Measurements from ENCODE around the gene IL22.

GRCh38 chr12:68221497-68221896, 31.9 kb downstream of the IL22 start:
- TF ChIP-seq POLR2AphosphoS5 (IDR thresholded peaks at IDR 0.05; ENCODE audit: low read depth, low read length) (no peak), POLR2A (IDR thresholded peaks at IDR 0.05; ENCODE audit: low read depth, low read length) (no peak)

All from GM12892 (cell line).